Measurements from ENCODE around the gene CHL1.

The CHL1 gene

GRCh38 chr3:411226-411625 lies 214.7 kb downstream of the CHL1 start:
- H3K4me1 ChIP-seq: no peaks in the 10 kb centered on the region
- no peak for TF ChIP-seq CTCF (IDR thresholded peaks at IDR 0.05)
- H3K9me3 ChIP-seq: no peaks in the 10 kb centered on the region
- intact Hi-C loops (cut with DNase I; ENCODE audit: low total_unique reads): no loop called here
- no peaks in the 10 kb centered on the region for H3K27me3 ChIP-seq
- DNase-seq: no peak
- H3K27ac ChIP-seq: no peak overlapping the region
- H3K4me3 ChIP-seq: no peak overlapping the region
- no peaks in the 10 kb centered on the region for H3K36me3 ChIP-seq

- no peak for TF ChIP-seq CTCF (IDR thresholded peaks at IDR 0.05)
- Histone ChIP-seq H3K4me1 (no peaks in the 10 kb centered on the region), H3K4me3 (no peak overlapping the region), H3K27me3 (no peaks in the 10 kb centered on the region), H3K27ac (no peak overlapping the region), H3K9me3 (no peaks in the 10 kb centered on the region), H3K36me3 (no peaks in the 10 kb centered on the region)
- DNase-seq: no peak
- intact Hi-C loops (cut with DNase I; ENCODE audit: low total_unique reads): no loop called here
These were observed 217.5 kb downstream of the CHL1 start for GRCh38 chr3:414063-414462.

GRCh38 chr3:418239-418929 lies 221.8 kb downstream of the CHL1 start:
- Histone ChIP-seq H3K36me3 (no peaks in the 10 kb centered on the region), H3K9me3 (no peaks in the 10 kb centered on the region), H3K4me3 (no peak overlapping the region), H3K27me3 (no peaks in the 10 kb centered on the region), H3K4me1 (no peaks in the 10 kb centered on the region), H3K27ac (no peak overlapping the region)
- TF ChIP-seq CTCF (IDR thresholded peaks at IDR 0.05): no peak
- intact Hi-C loops (cut with DNase I; ENCODE audit: low total_unique reads): no loop called here
- DNase-seq: no peak

GRCh38 chr3:420584-420983 lies 224.0 kb downstream of the CHL1 start:
- Histone ChIP-seq H3K4me3 (no peak overlapping the region), H3K9me3 (no peaks in the 10 kb centered on the region), H3K4me1 (no peaks in the 10 kb centered on the region), H3K27ac (no peak overlapping the region), H3K27me3 (no peaks in the 10 kb centered on the region), H3K36me3 (no peaks in the 10 kb centered on the region)
- intact Hi-C loops (cut with DNase I; ENCODE audit: low total_unique reads): no loop called here
- TF ChIP-seq CTCF (IDR thresholded peaks at IDR 0.05): no peak
- DNase-seq: no peak

- Histone ChIP-seq H3K36me3 (no peaks in the 10 kb centered on the region), H3K4me1 (no peaks in the 10 kb centered on the region), H3K27ac (no peak overlapping the region), H3K4me3 (no peak overlapping the region), H3K27me3 (no peaks in the 10 kb centered on the region), H3K9me3 (no peaks in the 10 kb centered on the region)
- no peak for DNase-seq
- no peak for TF ChIP-seq CTCF (IDR thresholded peaks at IDR 0.05)
- intact Hi-C loops (cut with DNase I; ENCODE audit: low total_unique reads): no loop called here
These were observed 228.5 kb downstream of the CHL1 start for GRCh38 chr3:425079-425478.

GRCh38 chr3:426072-426471 lies 229.5 kb downstream of the CHL1 start:
- no peaks in the 10 kb centered on the region for H3K27me3 ChIP-seq
- no peaks in the 10 kb centered on the region for H3K9me3 ChIP-seq
- intact Hi-C loops (cut with DNase I; ENCODE audit: low total_unique reads): no loop called here
- DNase-seq: no peak
- H3K4me1 ChIP-seq: no peaks in the 10 kb centered on the region
- H3K4me3 ChIP-seq: no peak overlapping the region
- H3K36me3 ChIP-seq: no peaks in the 10 kb centered on the region
- TF ChIP-seq CTCF (IDR thresholded peaks at IDR 0.05): no peak
- H3K27ac ChIP-seq: no peak overlapping the region
